Neural cell (in vitro differentiated cells): ENCODE measurements around the gene LRRIQ4. TPM values are rescaled to one million over a fixed set of nuclear protein-coding genes. Genes with fewer than 3 reads are reported as not detected.

Source experiments
- H2AFZ ChIP-seq: fragments of 200-600, 300-800 bp; sonication (generic), shearing (Covaris generic); 2 replicates; pipeline ENCODE4 v1.6.0; 2014; ENCODE audit warnings: low read depth, mild to moderate bottlenecking, antibody characterized with exemption, low read length, moderate library complexity
- H3F3A ChIP-seq: fragments of 200-600 bp; shearing (Covaris generic); 2 replicates; pipeline ENCODE4 v1.6.1; 2016; ENCODE audit warnings: mild to moderate bottlenecking, moderate library complexity, mixed read lengths, antibody characterized with exemption, low read length; ENCODE audit not compliant: insufficient read depth, poor library complexity, severe bottlenecking
- H3K27ac ChIP-seq: fragments of 200-600, 300-800 bp; sonication (generic), shearing (Covaris generic); 2 replicates; pipeline ENCODE4 v1.5.1; 2014; ENCODE audit warnings: mild to moderate bottlenecking, low read length, moderate library complexity
- H3K27me3 ChIP-seq: fragments of 300-800, 200-600 bp; sonication (generic), shearing (Covaris generic); 2 replicates; pipeline ENCODE4 v1.6.0; 2014; ENCODE audit warnings: mild to moderate bottlenecking, low read depth, low read length, moderate library complexity; ENCODE audit not compliant: insufficient read depth
- H3K36me3 ChIP-seq: fragments of 300-800, 200-600 bp; sonication (generic), shearing (Covaris generic); 2 replicates; pipeline ENCODE4 v1.5.1; 2014; ENCODE audit warnings: mild to moderate bottlenecking, antibody characterized with exemption, low read length, moderate library complexity; ENCODE audit not compliant: insufficient read depth
- H3K4me2 ChIP-seq: fragments of 300-800, 200-600 bp; sonication (generic), shearing (Covaris generic); 2 replicates; pipeline ENCODE4 v1.6.0; 2014; ENCODE audit warnings: mild to moderate bottlenecking, low read length
- H3K4me3 ChIP-seq: fragments of 300-800, 200-600 bp; sonication (generic), shearing (Covaris generic); 2 replicates; pipeline ENCODE4 v1.5.1; 2014; ENCODE audit warnings: mild to moderate bottlenecking, low read length, moderate library complexity
- H3K79me2 ChIP-seq: fragments of 200-600 bp; shearing (Covaris generic); replicated peaks from 2 replicates; pipeline ENCODE4 v1.6.0; 2014; ENCODE audit warnings: mild to moderate bottlenecking, low read length, moderate library complexity; ENCODE audit not compliant: insufficient read depth
- H3K9ac ChIP-seq: fragments of 300-800, 200-600 bp; sonication (generic), shearing (Covaris generic); 2 replicates; pipeline ENCODE4 v1.6.1; 2016; ENCODE audit warnings: mild to moderate bottlenecking, low read length, mixed read lengths
- H3K9me2 ChIP-seq: fragments of 200-600 bp; shearing (Covaris generic); 2 replicates; pipeline ENCODE4 v1.6.1; 2016; ENCODE audit warnings: mild to moderate bottlenecking, low read length, mixed read lengths; ENCODE audit not compliant: insufficient read depth
- H3K9me3 ChIP-seq: fragments of 200-600, 300-800 bp; sonication (generic), shearing (Covaris generic); 2 replicates; pipeline ENCODE4 v1.6.1; 2016; ENCODE audit warnings: mild to moderate bottlenecking, mixed run types, low read length, moderate library complexity, mixed read lengths
- H4K20me1 ChIP-seq: fragments of 200-600 bp; shearing (Covaris generic); 2 replicates; pipeline ENCODE4 v1.6.1; 2016; ENCODE audit warnings: mild to moderate bottlenecking, mixed run types; ENCODE audit not compliant: insufficient read depth
- EP300 ChIP-seq: fragments of 450-650 bp; conservative IDR thresholded peaks from 2 replicates; pipeline ENCODE4 v1.6.1; 2014; ENCODE audit warnings: antibody characterized with exemption, mild to moderate bottlenecking, moderate library complexity; ENCODE audit not compliant: poor library complexity, severe bottlenecking
- EZH2 ChIP-seq: fragments of 200-600, 300-800 bp; shearing (Covaris generic), sonication (generic); IDR thresholded peaks from 2 replicates; pipeline ENCODE4 v1.6.1; 2014; ENCODE audit warnings: antibody characterized with exemption, low read length, borderline replicate concordance, mild to moderate bottlenecking; ENCODE audit not compliant: insufficient read depth, poor library complexity, severe bottlenecking
- MXI1 ChIP-seq: fragments of 450-650 bp; conservative IDR thresholded peaks from 2 replicates; pipeline ENCODE4 v1.6.1; 2014; ENCODE audit warnings: antibody characterized with exemption, mild to moderate bottlenecking; ENCODE audit not compliant: poor library complexity, severe bottlenecking
- POLR2AphosphoS5 ChIP-seq: IDR thresholded peaks from 2 replicates; pipeline ENCODE4 v1.6.1; 2012
- RAD21 ChIP-seq: fragments of 450-650 bp; conservative IDR thresholded peaks from 2 replicates; pipeline ENCODE4 v1.6.1; 2014; ENCODE audit warnings: antibody characterized with exemption, mild to moderate bottlenecking, moderate library complexity
- SMC3 ChIP-seq: fragments of 450-650 bp; conservative IDR thresholded peaks from 2 replicates; pipeline ENCODE4 v1.6.1; 2014; ENCODE audit warnings: antibody characterized with exemption, mild to moderate bottlenecking, moderate library complexity; ENCODE audit not compliant: poor library complexity
- TAF1 ChIP-seq: IDR thresholded peaks from 2 replicates; pipeline ENCODE4 v1.6.1; 2012; ENCODE audit warnings: low read depth
- polyA plus RNA-seq: library from polyadenylated mRNA; depleted of rRNA; stranded (reverse); fragments of >200 nt; gene quantifications from 2 replicates; pipeline ENCODE4 v1.2.3, GENCODE V29; 2014
- TF ChIP-seq, protein P1 (sequence below): IDR thresholded peaks from 2 replicates; pipeline ENCODE4 v1.6.1; 2012; ENCODE audit warnings: borderline replicate concordance
- TF ChIP-seq, protein P2 (sequence below): fragments of 450-650 bp; IDR thresholded peaks from 2 replicates; pipeline ENCODE4 v1.5.1; 2014; ENCODE audit warnings: antibody characterized with exemption, mild to moderate bottlenecking, moderate library complexity; ENCODE audit not compliant: poor library complexity, severe bottlenecking

Gene LRRIQ4
- polyA plus RNA-seq, 1 donor from 2014 or later = not detected

DNA sequence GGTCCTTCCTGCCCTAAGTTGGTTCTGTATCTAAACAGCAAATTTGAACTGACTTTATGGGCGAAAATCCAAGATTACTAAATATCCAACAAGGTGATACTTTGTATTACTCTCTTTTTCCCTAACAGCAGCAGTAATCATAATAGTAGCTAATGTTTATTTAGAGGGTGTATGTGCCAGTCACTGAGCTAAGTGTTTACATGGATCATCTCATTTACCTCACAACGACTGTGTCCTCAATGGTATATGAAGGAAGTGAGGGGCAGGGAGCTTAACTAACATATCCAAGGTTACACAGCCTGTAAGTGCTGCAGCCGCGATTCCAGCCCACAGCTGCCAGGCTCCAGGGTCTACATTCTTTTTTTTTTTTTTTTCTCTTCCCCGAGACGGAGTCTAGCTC lies 10.3 kb downstream of the LRRIQ4 start:
- Histone ChIP-seq H3K27me3 (no peaks in the 10 kb centered on the region), H3K36me3 (no peaks in the 10 kb centered on the region), H3F3A (no peaks in the 10 kb centered on the region), H3K4me2 (no peak overlapping the region), H3K9ac (no peak overlapping the region), H3K9me3 (no peaks in the 10 kb centered on the region), H4K20me1 (no peaks in the 10 kb centered on the region), H3K4me3 (no peak overlapping the region), H3K9me2 (no peaks in the 10 kb centered on the region), H3K79me2 (no peaks in the 10 kb centered on the region), H3K27ac (no peak overlapping the region), H2AFZ (no peak overlapping the region)
- TF ChIP-seq POLR2AphosphoS5 (no peak), EZH2 (no peak), EP300 (no peak), SMC3 (no peak), RAD21 (no peak), MXI1 (no peak), TAF1 (no peak)
- TF ChIP-seq, protein P1, sequence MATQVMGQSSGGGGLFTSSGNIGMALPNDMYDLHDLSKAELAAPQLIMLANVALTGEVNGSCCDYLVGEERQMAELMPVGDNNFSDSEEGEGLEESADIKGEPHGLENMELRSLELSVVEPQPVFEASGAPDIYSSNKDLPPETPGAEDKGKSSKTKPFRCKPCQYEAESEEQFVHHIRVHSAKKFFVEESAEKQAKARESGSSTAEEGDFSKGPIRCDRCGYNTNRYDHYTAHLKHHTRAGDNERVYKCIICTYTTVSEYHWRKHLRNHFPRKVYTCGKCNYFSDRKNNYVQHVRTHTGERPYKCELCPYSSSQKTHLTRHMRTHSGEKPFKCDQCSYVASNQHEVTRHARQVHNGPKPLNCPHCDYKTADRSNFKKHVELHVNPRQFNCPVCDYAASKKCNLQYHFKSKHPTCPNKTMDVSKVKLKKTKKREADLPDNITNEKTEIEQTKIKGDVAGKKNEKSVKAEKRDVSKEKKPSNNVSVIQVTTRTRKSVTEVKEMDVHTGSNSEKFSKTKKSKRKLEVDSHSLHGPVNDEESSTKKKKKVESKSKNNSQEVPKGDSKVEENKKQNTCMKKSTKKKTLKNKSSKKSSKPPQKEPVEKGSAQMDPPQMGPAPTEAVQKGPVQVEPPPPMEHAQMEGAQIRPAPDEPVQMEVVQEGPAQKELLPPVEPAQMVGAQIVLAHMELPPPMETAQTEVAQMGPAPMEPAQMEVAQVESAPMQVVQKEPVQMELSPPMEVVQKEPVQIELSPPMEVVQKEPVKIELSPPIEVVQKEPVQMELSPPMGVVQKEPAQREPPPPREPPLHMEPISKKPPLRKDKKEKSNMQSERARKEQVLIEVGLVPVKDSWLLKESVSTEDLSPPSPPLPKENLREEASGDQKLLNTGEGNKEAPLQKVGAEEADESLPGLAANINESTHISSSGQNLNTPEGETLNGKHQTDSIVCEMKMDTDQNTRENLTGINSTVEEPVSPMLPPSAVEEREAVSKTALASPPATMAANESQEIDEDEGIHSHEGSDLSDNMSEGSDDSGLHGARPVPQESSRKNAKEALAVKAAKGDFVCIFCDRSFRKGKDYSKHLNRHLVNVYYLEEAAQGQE = no peak
- TF ChIP-seq, protein P2, sequence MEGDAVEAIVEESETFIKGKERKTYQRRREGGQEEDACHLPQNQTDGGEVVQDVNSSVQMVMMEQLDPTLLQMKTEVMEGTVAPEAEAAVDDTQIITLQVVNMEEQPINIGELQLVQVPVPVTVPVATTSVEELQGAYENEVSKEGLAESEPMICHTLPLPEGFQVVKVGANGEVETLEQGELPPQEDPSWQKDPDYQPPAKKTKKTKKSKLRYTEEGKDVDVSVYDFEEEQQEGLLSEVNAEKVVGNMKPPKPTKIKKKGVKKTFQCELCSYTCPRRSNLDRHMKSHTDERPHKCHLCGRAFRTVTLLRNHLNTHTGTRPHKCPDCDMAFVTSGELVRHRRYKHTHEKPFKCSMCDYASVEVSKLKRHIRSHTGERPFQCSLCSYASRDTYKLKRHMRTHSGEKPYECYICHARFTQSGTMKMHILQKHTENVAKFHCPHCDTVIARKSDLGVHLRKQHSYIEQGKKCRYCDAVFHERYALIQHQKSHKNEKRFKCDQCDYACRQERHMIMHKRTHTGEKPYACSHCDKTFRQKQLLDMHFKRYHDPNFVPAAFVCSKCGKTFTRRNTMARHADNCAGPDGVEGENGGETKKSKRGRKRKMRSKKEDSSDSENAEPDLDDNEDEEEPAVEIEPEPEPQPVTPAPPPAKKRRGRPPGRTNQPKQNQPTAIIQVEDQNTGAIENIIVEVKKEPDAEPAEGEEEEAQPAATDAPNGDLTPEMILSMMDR = no peak

DNA sequence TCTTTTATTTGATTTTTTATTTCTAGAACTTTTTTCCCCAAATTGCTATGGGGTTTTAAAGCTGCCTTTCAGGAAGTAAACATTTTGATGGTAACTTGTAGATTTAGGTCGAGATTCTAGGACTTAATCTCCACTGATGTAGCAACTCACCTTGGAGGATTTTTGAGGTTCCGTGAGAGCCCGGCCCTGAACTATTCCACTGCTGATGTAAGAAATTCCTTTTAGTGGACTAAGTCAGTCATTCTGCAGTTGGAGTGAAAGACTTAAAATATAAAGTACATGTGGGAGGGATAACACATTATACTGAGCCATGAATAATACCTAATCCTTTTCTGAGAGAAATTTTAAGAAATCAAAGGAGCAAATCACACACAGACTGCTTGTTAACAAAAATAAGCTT lies 12.6 kb downstream of the LRRIQ4 start:
- H3K4me2 ChIP-seq = no peak overlapping the region
- TF ChIP-seq MXI1 (no peak), EZH2 (no peak), RAD21 (no peak), SMC3 (no peak), POLR2AphosphoS5 (no peak), TAF1 (no peak)
- TF ChIP-seq, protein P2 = no peak
- TF ChIP-seq, protein P1 = no peak
- no peak overlapping the region for H3K9ac ChIP-seq
- no peaks in the 10 kb centered on the region for H3K27me3 ChIP-seq
- H3K36me3 ChIP-seq = no peaks in the 10 kb centered on the region
- no peak overlapping the region for H3K4me3 ChIP-seq
- no peak overlapping the region for H2AFZ ChIP-seq
- H3K27ac ChIP-seq = no peak overlapping the region
- H3K9me3 ChIP-seq = no peaks in the 10 kb centered on the region
- no peaks in the 10 kb centered on the region for H3K79me2 ChIP-seq
- H3F3A ChIP-seq = no peaks in the 10 kb centered on the region
- no peaks in the 10 kb centered on the region for H3K9me2 ChIP-seq
- H4K20me1 ChIP-seq = no peaks in the 10 kb centered on the region
